Tongue (tissue), 2 donors: Measurements from ENCODE around the gene CPSF3. TPM values are rescaled to one million over a fixed set of nuclear protein-coding genes. Genes with fewer than 3 reads are reported as not detected.
A peak's percentile ranks its signal among the peaks of the same experiment; 100 is the strongest.

Source experiments
- DNase-seq: peaks from one replicate; pipeline ENCODE4 v3.0.0-alpha.2; 2015
- total RNA-seq: library from RNA; depleted of rRNA; stranded (reverse); fragments of >200 nt; gene quantifications from one replicate; pipeline ENCODE4 v1.2.3, GENCODE V29; 2014

The CPSF3 gene
- 33.4 TPM for total RNA-seq

DNA sequence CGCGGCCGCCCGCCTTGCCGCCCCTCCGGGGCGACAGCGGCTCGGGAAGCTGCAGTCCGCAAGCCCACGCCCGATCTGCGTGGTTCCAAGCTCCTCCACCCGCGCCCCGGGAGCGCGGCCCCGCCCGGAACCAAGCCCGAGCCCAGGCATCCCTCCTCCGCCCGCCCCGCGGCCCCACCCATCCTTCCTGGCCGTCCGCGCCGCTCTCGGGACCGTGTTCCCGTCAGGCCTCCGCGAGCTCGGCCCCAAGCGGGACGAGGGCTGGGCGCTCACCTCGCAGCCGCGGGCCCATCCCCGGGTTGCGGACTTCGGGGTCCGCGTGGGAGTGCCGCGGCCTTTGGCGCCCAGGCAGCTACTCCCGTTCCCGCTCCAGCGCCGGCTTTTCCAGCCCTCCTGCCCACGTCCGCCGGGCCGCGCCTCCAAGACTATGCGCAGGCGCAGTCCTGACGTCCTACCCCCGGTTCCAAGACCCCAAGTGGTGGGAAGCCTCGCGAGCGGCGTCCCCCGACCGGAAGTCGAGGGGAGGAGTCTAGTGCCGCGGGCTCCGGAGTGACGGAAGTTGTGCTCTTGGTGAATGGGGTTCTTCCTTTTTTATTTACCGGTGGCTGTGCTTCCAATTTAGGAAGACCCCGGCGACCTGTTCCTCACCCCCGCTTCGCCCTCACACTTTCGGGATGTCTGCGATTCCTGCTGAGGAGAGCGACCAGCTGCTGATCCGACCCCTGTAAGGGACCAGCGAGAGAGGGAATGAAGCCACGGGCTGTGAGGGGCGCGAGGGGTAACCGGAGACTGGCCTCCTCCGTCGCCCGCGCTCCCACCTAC, at the start of gene CPSF3, which contains the start of gene ITGB1BP1:
Gene CPSF3, plus strand, starts transcription at position 555 of the 822 bp plus-strand sequence. Its CDS starts 120 bp downstream, at position 675.
Gene ITGB1BP1, minus strand, starts transcription at position 429 of the 822 bp plus-strand sequence. CDS start 4,831 bp downstream, outside the sequence.
- DNase-seq = peak; percentile 100

- no peak for DNase-seq
Observed at GRCh38 chr2:9374071-9374730, 49.3 kb upstream of the CPSF3 start.

DNA sequence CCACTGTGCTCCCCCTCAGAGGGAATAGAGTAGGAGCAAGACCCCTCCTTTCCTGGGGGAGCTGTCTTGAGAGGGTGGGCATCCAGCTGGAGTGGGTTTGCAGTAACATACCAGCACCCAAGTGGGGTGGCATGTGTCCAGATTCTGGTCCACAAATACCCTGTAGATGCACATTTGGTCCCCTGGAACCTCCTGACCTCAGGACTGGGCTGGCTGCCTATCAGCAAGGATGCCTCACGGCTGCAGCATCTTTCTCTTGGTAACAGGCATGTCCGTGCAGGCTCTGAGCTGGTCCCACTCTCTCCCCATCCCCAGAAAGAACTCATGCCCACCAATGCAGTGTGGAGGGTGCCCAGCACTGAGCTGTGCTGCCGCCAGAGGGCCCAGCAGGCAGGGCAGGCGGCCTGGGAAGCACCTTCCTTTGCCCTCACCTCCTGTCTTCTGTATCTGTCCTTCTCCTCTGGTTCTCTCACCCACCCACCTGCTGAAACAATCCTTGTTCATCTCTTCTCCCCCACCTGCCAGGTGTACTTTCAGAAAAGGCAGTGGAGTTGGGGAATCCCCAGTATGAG, 47.5 kb upstream of the CPSF3 start:
- DNase-seq = no peak

DNA sequence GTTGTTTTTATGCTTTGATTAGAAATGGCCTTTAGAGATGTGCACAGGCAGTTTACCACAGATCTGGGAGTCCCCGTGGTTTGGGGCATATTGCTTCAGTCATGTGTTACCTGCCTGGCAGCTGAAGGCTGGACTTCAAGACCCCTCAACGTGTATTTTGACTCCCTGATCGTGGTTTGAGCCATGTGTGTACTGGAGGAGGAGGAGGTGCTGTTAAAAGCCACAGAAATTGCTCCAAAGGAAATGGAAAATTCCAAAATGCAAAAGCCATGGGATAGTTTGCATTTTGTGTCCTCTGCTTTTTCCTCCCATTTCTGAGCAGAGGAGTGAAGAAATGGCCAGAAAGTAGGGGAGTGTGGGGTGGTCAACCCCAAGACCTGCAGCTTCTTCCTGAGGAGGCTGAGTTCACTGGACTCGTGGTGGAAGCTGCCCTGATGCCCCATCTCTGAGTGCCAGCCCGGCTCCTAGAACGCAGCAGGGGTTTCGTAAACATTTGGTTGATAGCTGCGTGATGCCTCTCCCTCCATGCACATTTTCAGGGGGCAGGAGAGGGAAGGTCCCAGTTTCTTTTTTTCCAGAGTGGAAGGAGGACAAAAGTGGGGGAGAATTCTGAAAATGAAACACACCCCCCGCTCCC, 45.9 kb upstream of the CPSF3 start:
- DNase-seq = no peak

GRCh38 chr2:9378433-9379390, 44.7 kb upstream of the CPSF3 start:
- DNase-seq = peak; percentile 36

DNA sequence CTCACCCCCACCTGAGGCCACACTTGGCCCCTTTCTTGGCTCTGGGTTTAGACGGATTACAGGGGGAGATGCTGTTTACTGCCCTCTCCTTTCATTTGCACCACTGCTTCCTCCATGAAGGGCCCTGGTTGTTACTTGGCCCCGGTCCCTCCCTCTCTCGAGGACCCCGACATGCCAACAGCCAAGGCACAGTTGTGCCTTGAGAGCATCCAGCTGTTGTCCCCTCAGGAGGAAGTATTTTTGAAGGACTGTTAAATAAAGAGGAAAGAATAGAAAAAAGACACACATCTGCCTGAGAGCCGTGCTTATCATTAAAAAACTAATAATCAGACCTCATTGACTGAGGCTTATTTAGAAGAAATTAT, 44.1 kb upstream of the CPSF3 start:
- no peak for DNase-seq

- DNase-seq = peak; percentile 59
Observed at GRCh38 chr2:9380702-9381628, 42.5 kb upstream of the CPSF3 start.

GRCh38 chr2:9382604-9383235, 40.7 kb upstream of the CPSF3 start:
- DNase-seq = no peak

- no peak for DNase-seq
Observed at GRCh38 chr2:9384521-9384920, 38.9 kb upstream of the CPSF3 start.

- no peak for DNase-seq
Observed at GRCh38 chr2:9385841-9386240, 37.6 kb upstream of the CPSF3 start.

- DNase-seq = no peak
Observed at GRCh38 chr2:9388199-9388681, 35.2 kb upstream of the CPSF3 start.

DNA sequence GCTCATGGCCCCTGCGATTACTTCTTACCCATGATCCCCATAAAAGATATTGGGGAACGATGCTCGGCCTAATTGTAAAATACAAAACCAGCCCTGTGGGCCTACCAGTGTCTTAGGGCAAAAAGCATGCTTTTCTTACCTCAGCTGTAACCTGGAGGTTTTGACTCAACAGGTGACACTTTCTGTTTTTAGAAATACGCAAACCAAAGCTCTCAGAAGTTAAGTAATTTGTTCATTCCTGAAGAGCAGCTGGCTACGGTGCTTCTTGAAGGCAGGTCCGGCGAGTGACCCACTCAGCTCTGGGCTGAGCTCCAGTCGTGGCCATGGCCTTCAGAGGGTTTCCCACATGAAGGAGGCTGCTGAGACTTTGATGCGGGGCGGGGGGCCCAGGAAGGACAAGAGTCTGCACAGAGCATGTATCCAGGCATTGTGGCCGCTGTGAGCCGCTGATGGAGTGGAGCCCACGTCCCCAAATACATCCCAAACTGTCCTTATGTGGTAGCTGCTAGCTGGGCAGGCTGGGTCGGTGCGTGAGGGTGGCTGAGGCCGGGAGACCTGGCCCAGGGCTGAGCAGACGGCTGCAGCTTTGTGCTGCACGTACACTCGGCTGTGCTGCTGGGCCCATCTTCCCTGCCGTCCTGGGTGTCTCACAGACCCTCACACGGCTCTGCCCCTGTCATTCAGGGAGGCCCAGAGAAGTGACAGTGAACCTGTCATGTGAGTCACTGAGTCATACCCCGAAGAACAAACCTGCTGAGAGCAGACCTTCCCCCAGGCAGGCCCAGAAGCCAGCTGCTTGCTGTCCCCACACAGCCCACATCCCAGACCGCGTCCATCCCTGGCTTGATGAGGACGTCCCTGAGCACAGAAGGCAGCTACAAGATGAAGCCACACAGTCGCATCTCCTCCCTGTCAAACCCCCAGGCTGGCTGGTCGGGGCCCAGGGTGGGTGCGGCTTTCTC, 34.2 kb upstream of the CPSF3 start:
- DNase-seq = no peak

DNA sequence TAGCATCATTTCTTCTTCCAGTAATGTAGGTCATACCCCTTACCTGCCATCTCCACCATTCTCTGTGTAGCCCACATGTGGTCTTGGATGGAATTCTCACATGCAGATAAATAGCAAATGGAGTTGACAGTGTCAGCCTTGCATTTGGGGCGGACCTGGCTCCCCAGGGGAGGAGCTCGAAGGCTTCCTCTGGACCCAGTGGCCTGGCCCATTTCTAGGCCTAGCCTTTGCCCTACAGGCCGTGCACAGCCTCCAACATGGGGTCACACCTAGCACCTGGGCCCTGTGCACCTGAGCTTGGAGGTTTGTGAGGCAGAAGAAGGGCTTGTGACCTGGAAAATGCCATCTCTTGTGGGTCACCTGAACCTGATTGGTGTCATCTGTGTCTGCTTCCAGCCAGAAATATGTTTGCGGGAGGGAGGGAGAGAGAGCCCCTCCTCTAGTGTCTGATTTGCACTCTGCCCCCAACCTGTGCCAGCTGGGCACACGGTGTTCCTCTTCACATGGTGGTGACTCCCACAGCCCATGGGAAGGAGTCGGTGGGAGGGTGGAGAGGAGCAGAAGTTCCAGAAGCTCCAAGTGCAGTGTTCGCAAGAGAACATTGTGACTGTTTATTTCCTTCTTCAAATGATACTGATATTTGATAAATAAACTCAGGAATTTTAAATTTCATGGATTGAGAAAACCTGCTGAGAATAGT, 33.2 kb upstream of the CPSF3 start:
- no peak for DNase-seq

- no peak for DNase-seq
Observed at GRCh38 chr2:9390991-9391390, 32.5 kb upstream of the CPSF3 start.

DNA sequence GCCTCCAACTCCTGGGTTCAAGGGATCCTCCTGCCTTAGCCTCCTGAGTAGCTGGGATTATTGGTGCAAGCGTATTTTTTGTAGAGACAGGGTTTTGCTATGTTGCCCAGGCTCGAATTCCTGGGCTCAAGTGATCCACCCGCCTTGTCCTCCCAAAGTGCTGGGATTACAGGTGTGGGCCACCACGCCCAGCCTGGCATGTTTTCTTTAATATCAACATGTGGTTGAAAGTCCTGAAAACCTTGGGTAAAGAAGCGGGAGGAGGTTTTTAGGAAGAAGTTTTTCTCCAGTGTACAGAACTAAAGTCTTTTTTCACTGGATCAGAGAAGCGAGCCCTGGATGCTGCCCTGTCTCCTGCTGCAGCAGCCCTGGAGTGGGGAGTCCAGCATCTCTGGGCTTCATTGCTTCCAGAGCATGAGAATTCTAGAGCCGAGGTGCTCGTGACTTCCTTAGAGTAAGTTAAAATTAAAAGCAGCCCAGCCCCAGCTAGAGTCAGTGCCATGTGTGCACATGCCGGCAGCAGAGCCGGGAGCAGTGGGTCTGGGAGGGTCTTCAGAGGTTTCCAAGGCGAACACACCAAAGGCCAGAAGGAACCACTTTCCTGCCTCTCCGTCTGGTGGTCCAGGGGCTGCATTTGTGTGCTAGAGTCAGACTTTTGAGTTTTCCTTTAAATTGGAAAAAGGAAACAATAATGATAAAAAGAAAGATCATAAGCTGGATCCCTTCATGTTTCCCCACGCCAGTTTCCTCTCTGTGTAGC, 31.3 kb upstream of the CPSF3 start:
- no peak for DNase-seq

DNA sequence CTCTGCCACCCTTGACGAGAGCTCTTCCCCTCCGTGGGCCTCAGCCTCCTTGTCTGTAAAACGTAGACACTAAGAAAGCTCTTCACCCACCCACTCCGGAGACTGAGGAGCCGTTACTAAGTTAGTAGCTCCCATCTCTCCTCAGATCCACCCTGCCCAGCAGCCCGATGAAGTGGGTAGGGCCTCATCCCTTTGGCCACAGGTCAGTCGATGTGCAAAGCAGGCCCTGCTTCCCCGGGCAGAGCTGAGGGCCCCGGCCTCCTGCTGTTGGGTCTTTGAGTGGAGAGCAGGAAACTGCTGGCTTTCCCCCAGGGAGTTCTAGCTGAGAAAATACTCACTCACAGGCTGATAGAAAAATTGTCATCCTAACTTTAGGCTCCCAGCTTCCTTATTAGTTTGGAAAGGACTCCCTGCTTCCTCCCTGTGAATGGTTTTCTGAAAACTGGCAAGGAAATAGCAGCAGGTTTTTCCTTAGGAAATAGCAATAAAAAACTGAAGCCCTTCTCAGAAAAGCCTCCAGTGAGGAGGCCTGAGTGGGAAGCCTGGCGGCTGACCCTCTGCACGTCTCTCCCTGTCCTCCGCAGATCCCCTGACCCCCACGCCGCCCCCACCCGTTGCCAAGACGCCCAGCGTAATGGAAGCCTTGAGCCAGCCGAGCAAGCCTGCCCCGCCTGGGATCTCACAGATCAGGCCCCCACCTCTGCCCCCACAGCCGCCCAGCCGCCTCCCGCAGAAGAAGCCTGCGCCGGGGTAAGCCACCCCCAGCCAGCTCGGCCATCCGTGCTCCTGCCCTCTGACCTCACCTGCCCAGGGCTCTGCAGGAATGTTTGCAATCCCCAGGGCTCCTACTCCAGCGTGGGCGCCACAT, 30.3 kb upstream of the CPSF3 start:
- DNase-seq = peak; percentile 20
